DMS79 (cell line): ENCODE measurements around the gene TP63.

Experiments
- DNase-seq: peaks from one replicate; lab custom pipeline; 2025; lab: John Stamatoyannopoulos, UW

TP63 gene

DNA sequence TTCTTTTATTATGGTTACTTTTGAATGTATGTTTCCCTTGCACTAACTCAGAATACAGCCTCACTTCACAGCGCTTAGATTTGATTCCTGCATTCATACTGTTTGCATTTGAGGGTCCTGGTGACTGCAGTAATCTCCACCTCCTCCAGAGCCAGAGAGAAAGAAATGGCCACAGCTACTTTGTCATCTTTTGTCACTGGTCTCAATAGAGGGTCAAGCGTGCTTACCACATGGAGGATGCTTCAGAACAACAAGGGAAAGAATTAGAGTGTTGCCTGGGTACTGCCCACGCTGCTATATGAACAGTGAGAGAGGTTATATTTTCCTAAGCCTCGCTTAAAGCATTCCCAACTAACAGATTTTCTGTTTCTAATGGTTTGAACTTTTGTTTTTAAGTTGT lies 190.1 kb downstream of the TP63 start:
- no peak for DNase-seq

DNA sequence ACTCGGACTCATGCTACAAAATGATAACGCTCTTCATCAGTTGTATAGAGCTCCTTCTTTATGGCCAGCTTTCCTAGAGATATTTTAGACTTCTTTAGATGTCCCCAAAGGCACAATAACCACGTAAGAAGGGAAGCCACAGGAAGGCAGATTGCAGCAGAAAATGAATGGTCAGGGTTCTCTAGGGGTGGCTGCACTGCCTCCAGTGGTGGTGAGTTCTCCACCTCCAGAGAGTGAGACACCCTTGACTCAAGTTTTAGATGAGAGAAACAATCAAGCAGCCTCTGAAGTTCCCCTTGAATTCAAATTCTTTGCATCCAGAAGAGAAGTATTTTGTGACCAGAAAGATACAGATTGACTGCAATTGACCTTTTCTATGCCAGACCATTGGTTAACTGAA lies 191.5 kb downstream of the TP63 start:
- no peak for DNase-seq

GRCh38 chr3:189824629-189825312 lies 193.6 kb downstream of the TP63 start:
- no peak for DNase-seq

GRCh38 chr3:189826566-189826965 lies 195.4 kb downstream of the TP63 start:
- no peak for DNase-seq

- no peak for DNase-seq
These were observed 195.9 kb downstream of the TP63 start for GRCh38 chr3:189827108-189827507.

DNA sequence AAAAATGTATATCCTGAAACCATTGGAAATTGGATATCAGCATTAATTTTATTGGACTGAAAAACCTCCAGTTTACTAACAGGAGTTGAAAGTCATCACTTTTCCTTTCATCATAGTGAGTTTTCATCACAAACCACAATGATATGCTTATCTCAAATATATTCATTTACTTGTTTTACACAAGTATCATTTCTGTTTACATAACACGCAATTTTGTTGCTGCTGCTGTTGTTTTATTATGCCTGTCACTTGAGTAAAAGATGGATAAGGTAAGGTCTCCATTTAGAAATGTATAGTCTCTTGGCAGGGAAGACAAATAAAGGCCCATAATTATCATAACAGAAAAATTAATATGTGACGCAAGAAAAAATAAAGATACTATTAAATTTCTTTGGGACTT lies 199.2 kb downstream of the TP63 start:
- no peak for DNase-seq

DNA sequence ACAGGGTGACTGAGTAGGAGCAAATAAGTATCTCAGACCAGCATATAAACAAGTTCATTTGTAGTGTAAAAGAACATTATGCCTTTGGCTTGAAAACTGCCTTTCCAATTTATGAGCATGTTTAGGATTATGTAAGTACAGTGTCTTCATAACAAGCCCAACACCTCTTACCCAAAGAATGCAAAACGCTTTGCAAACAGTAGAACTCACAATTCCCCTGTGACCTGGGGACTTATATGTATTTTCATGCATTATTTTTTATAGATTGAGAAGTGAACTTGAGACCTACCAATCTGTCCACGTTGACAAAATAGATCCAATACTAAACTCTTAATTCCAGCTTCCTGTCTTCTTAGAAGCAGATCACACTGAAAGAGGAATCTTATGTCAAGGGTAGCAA lies 202.1 kb downstream of the TP63 start:
- DNase-seq = no peak

DNA sequence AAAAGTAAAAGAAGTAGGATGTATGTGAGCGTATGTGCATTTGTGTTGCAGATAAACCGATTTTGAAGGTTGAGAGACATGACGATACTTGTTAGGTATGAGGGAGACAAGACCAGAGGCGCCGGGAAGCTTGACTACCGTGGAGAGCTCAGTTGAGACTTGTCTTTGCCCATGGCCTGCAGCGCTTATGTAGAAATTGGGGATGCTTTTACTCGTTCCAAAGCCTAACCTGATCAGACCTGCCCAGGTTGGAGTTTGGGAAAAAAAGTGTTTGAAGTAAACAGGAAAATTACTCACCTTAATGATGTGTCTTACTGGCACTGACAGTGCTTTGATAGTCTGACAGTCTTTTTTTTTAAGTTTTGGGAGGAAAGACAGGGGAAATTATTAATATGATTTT lies 202.8 kb downstream of the TP63 start:
- no peak for DNase-seq

- DNase-seq = no peak
These were observed 203.3 kb downstream of the TP63 start for GRCh38 chr3:189834462-189834861.

- no peak for DNase-seq
These were observed 205.6 kb downstream of the TP63 start for GRCh38 chr3:189836795-189837194.

DNA sequence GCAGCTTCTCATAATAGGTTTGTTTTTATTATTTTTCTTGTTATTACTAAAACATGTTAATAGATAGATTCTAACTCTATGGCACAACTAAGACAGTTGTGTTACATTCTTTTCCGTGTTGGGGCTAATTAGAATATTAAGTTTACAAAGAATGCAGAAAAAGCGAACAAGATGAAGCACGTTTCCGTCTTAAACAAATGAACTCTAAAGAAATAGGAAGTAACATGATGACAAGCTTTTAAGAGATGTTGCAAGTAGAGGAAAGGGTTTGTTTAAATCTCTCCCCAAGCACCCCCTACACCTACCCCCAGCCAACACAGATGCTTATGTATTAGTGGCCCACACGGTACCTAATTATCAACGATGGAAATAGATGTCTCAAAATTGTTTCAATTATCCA lies 207.1 kb downstream of the TP63 start:
- no peak for DNase-seq

GRCh38 chr3:189839576-189839975 lies 208.4 kb downstream of the TP63 start:
- DNase-seq = no peak

DNA sequence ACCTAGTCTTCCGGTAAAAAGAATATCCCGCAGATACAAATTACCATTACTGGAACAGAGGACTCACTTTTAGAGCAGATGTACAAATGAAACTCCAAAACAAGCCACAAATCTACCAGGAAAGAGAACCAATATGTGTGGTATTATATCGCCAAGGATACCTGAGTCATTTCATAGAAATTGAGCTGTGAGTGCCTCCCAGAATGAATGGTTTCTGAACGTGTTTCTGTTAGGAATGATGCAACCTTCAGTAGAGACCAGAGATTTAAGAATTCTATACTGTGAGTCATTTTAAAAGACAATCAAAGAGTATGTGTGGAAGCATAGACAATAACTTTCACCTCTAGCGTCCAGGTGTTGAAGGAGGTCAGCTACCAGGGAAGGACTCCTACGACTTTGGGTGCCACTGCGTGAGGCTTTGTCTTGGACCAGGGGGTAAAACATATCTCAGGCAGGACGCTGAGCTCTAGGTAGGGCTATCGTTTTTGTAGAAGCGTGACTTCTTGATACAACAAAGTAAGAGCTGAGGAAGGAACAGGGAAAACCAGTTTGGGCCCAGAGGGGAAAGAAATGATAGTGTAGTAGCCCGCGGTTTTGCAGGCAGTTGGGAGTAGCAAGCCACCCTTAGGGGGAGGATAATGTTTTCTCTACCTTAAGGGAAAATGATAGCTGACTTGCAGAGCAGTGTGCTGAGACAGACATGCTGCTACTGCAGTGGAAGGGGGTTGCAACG lies 210.4 kb downstream of the TP63 start:
- DNase-seq = no peak

- no peak for DNase-seq
These were observed 211.8 kb downstream of the TP63 start for GRCh38 chr3:189842681-189843602.

- DNase-seq = no peak
These were observed 213.9 kb downstream of the TP63 start for GRCh38 chr3:189845069-189845468.

DNA sequence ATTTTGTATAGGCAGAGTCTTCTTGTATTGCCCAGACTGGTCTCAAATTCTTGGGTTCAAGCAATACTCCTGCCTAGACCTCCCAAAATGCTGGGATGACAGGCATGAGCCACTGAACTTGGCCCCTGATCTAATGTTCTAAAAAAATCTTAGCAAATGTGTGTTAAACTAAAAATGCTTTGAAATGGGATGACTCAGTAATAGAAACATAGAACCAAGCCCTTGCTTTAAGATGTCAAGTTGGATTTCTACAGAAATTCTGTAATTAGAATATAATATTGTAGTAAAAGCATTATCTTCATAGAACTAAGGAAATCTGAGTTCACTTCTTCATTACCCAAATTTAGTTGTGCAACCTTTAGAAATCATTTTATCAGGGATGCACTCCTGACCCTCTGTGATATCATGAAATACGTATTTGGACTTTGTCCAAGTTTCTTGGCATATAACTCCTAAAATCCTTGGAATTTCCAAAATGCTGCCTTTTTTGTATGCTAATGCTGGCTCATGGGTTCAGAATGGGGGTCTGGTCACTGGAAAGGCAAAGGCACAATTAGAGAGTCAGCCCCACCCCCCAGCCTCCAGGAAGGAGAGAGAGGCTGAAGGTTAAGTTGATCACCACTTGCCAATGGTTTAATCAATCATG lies 217.3 kb downstream of the TP63 start:
- DNase-seq = no peak

DNA sequence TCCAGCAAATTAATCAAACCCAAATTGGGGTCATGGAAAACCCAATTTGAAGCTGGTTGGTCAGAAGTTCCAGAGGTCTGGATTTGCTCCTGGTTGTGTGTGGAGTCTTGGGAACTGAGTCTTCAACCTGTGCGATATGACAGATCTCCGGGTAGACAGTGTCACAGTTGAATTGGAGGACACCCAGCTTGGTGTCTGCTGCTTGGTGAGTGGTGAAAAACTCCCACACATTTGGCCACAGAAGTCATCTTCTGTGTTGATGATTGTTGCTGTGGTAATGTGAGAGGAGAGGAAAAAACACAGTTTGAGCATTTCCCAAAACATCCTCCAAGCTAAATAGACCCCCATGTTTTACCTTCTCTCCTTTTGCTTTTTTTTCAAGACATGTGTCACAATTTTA lies 218.1 kb downstream of the TP63 start:
- no peak for DNase-seq

GRCh38 chr3:189851682-189852081 lies 220.5 kb downstream of the TP63 start:
- no peak for DNase-seq

DNA sequence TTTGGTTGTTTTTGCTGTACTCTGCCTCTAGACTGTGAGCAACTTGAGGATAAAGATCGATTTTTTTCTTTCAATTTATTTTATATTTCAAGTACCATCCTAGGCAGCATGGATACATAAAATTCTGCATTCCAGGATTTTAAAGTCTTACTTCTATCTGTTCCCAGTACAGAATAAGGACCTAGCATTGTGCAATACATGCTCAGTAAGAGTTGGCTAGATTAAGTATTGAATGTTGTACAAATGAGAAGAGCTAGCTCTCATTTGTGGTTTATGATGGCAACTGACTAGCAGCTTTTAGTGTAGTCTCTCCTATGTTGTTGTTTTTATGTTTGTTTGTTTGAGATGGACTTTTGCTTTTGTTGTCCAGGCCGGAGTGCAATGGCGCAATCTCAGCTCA lies 222.7 kb downstream of the TP63 start:
- DNase-seq = no peak

GRCh38 chr3:189860296-189860695 lies 229.1 kb downstream of the TP63 start:
- DNase-seq = no peak

DNA sequence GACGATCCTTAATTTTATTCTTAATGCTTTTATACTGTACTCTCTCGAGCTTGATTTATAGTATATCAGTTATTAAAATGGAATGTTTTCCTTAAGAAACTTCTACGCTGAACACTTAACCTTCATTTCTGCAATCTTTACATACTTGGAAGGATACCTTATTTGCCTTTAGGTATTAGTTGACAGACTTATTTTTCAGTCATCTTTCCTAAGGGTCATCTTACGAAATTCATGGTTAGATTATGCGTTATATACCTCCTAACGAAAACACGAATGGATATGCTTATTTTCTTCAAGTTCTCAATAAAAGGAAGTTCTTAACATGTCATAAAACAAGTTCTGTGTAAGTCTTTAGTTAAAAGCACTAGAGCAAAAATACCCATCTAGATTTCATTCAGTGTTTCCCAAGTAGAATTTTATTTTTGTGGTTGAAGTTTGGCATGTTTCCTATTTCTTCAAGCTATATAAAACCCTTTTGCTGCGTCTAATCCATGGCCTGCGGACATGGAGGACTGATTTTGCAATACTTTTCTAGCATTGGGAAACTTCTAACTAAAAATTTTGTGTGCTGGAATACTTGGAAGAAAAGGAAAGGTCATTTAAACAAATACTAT lies 231.3 kb downstream of the TP63 start:
- DNase-seq = no peak

DNA sequence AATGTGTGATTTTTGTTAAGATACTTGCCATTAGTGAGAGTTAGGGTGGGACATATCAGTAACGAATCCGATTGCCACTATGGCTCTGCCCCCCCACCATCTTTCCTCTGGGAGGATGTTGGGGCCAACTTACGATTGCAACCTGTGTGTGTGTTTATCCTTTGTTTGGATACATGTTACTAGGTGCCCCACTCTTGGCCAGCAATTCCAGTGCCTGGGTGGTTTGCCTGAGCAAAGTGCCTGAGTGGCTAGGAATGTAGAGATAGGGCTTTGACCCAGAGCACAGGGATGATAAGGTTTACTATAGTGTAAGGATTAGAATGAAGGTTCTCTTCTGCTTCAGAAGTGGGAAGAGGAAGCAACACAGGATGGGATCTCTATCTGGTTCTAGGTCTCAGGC lies 231.8 kb downstream of the TP63 start:
- no peak for DNase-seq
